ENCODE data around the gene HIP1R.
"Not testable (repeated sequence)": the region's sequence is repeated elsewhere in the genome, so short reads cannot be mapped to it uniquely, and the experiment has no call there.

The HIP1R gene, protein sequence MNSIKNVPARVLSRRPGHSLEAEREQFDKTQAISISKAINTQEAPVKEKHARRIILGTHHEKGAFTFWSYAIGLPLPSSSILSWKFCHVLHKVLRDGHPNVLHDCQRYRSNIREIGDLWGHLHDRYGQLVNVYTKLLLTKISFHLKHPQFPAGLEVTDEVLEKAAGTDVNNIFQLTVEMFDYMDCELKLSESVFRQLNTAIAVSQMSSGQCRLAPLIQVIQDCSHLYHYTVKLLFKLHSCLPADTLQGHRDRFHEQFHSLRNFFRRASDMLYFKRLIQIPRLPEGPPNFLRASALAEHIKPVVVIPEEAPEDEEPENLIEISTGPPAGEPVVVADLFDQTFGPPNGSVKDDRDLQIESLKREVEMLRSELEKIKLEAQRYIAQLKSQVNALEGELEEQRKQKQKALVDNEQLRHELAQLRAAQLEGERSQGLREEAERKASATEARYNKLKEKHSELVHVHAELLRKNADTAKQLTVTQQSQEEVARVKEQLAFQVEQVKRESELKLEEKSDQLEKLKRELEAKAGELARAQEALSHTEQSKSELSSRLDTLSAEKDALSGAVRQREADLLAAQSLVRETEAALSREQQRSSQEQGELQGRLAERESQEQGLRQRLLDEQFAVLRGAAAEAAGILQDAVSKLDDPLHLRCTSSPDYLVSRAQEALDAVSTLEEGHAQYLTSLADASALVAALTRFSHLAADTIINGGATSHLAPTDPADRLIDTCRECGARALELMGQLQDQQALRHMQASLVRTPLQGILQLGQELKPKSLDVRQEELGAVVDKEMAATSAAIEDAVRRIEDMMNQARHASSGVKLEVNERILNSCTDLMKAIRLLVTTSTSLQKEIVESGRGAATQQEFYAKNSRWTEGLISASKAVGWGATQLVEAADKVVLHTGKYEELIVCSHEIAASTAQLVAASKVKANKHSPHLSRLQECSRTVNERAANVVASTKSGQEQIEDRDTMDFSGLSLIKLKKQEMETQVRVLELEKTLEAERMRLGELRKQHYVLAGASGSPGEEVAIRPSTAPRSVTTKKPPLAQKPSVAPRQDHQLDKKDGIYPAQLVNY

DNA sequence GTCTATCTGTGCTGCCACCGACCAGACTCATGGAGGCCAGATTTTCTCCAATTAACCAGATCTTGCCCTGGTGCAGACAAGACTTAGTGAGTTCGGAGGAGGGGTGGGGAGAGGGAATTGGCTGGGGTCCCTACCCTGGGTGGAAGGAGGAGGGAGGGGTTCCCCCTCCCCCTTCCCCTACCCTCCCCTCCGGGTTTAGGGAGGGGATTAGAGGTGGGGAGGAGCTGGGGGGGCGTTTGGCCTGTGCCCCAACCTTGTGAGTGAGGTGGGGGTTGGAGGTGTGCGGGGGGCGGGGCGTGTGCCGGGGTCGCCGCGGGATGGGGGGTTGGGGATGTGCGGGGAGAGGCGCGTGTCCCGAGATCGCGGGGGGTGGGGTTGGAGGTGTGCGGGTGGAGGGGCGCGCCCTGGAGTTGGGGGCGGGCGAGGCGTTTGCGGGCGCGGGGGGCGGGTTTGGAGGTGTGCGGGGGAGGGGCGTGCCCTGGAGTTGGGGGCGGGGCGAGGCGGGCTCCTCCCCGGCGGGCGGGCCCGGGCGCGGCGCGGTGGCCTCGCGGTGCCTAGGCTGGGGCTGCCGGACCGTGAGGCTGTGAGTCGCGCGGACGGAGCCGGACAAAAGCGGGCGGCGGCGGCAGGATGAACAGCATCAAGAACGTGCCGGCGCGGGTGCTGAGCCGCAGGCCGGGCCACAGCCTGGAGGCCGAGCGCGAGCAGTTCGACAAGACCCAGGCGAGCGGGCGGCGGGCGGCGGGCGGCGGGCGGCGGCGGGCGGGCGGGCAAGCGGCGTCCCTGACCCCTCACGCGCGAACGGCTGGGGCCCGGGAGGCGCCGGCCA, at the start of gene HIP1R:
TSS of gene HIP1R (plus strand) at position 537 of the 829 bp plus-strand sequence. CDS start at position 631, 94 bp downstream.
- DNase-seq (ENCODE audit: low spot score), result no peak

DNA sequence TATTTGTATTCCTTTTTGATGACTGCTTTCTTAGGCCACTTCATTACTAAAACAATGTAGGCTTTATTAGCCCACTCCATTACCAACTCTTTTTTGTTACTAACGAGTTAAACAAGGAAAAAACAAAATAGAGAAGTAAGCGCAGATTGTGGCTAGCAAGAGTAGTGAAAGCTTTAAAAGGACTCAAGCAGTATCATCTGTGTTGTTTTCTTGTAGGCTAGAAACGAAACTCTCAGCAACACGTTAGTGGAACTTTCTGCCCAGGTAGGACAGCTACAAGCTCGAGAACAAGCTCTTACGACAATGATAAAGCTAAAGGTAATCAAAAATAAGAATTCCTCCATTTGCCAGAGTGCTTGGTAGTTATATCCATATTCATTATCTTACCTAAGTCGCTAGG, 49.8 kb upstream of the HIP1R start:
- DNase-seq (ENCODE audit: low spot score), result no peak

DNA sequence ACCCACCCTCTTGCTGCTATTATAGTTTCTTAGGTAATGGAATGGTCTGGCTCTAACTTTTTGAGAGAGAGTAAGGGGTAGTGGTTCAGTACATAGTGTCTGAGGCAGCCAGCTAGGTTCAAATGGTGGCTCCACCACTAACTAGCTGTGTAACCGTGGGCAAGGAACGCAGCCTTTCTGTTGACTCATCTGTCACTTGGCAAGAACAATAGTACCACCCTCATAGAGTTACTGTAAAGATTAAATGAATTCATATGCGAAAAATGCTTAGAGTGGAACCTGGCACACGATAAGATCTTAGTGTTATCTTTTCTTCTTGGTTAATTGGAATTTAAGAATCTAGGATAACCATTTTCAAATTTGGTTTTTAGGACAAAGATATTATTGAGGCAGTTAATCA, 46.9 kb upstream of the HIP1R start:
- DNase-seq (ENCODE audit: low spot score), result no peak

DNA sequence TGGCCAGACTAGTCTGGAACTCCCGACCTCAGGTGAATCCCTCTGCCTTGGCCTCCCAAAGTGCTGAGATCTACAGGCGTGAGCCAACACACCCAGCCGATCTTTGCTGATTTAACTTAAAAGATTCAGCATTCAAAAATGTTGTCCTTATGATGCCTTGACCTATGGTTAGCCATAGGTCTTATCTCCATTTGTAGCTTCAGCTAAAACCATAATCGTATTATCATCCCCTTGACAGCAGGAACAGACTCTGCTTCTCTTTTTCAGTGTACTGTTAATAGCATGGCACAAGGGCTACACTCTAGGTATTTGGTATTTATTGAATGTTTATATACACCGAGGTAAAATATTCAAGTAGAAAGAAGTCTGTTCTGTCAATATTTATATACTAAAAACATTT, 45.6 kb upstream of the HIP1R start:
- no peak for DNase-seq (ENCODE audit: low spot score)

DNA sequence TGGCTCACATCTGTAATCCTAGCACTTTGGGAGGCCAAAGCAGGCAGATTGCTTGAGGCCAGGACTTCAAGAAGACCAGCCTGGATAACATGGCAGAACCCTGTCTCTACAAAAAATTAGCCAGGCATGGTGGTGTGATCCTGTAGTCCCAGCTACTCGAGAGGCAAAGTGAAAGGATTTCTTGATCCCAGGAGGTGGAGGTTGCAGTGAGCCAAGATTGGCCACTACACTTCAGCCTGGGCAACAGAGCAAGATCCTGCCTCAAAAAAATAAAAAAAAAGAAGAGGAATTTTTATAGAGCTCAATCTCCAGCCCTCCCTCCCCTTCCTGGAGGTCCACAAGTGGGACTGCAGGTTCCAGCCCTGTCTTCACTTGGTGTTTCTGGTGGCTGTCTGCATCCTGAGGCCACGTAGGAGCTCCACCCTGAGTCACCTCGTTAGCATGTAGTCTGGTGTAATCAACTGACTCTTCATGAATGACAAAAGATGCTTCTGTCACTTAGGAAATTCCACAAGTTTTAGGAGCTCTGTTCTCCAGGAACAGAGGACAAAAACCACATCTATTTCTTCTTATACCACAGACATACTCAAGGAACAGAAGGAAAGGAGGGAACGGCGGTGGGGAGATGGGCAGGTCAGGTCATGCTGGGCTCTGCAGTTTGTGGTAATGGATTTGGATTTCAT, 44.7 kb upstream of the HIP1R start:
- no peak for DNase-seq (ENCODE audit: low spot score)

DNA sequence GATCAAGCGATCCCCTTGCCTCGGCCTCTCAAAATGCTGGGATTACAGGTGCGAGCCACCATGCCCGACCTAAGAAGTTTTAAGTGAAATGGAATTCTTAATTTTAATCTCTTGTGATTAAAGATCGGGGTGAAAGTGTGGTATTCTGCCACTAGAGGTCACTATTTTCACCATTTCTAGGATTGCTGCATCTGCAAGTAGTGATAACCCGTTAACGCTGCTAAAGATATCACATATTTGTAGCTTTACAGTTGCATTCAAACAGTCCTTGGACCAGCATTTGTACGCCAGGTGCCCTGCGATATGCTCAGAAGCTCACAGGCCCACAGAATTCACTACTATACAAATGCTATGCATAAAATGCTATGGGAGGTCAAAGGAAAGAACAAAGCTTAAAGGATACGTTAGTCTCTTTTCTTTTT, 41.6 kb upstream of the HIP1R start:
- peak; percentile 48 for DNase-seq (ENCODE audit: low spot score)

DNA sequence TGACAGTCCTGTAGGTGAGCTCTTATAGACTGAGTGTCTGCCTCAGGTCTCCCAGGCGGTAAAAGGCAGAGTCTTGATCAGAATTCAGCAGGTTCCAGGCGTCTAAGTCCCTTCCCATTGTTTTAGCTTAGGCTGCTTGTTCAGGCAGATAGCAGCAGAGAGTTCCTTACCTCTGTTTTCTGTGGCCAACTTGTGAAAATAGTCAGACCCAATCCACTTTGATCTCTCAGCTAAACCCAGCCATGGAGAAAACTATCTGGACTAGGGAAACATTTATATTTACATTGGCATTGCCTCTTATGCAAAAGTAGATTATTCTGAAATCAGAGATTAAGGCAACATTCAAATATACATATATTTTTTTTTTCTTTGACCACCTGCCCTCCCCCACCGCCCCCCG, 39.5 kb upstream of the HIP1R start:
- no peak for DNase-seq (ENCODE audit: low spot score)

DNA sequence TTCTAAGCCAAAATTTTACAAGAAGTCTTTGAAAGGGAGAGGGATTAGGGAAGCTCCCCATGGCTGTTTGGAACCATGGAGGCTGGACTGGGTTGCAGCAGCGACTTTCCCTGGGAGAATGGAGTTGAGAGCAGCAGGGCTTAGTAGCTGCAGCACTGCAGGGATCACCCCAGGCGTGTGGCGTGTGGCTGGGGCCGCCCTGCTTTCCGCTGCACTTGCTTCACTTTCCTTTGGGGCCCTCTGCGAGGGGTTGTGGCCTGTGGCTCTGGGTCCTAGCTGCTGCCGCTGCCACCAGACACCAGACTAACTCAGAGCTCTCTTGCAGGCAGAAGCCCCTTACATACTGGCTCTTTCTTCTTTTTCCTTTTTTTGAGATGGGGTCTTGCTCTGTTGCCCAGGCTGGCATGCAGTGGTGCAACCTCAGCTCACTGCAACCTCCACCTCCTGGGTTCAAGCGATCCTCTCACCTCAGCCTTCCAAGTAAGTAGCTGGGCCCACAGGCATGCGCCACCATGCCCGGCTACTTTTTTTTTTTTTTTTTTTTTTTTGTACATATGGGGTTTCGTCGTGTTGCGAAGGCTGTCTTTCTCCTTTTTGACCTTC, 35.5 kb upstream of the HIP1R start:
- no peak for DNase-seq (ENCODE audit: low spot score)

DNA sequence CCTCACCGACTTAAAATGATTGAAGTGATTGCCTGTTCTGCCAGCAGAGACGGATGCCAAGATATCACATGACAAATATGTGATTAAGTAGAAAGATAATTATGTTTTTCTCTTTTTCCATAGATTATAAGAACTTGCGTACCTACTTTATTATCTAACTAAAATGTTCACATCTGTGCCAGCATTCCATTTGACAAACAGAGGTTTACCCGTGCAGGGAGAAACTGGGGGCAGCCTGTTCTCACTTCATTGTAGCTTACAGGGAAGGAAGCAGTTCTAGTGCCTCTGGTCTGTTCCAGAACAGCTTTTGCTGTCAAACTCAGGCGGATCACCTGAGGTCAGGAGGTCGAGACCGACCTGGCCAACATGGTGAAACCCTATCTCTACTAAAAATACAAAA, 31.3 kb upstream of the HIP1R start:
- no peak for DNase-seq (ENCODE audit: low spot score)

DNA sequence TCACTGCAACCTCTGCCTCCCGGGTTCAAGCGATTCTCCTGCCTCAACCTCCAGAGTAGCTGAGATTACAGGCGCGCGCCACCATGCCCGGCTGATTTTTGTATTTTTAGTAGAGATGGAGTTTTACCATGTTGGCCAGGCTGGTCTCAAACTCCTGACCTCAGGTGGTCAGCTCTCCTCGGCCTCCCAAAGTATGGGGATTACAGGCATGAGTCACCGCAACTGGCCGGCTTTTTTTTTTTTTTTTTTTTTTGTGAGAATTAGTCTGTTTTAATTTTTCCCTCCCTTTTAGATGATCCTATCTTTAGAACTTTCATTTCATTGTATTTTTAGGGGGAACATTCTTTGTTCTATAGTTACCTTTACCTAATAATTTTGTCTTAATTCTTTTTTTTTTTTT, 30.3 kb upstream of the HIP1R start:
- DNase-seq (ENCODE audit: low spot score), result not testable (repeated sequence)

DNA sequence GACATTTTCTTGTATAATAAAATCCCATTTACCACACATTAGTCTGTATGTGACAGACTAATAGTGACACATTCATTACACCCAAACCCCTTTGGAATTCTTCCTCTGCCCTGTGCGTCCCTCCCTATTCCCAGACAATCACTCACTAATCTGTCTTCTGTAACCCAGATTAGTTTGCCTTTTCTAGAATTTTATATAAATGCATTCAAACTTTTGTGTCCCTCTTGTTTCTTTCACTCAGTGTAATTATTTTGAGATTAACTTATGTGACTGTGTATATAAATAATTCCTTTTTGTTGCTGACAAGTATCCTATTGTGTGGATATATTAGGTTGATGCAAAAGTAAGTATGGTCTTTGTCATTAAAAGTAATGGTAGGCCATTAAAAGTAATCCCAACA, 27.6 kb upstream of the HIP1R start:
- DNase-seq (ENCODE audit: low spot score), result no peak

DNA sequence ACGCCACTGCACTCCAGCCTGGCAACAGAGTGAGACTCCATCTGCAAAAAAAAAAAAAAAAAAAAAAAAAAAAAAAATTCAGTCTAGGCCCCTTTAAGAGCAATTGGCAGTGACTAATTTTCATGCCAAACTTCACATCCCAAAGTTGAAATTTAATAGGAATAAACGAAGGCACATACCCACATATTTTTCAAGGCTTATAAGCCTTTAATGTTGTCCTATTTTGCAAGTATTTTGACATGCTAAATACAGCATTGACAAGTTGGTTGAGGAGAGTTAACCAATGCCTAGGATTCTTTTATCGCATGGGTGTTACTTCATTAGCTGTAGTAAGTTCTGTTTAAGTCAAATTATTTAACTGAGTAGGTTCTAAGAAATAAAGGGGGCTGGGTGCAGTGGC, 23.5 kb upstream of the HIP1R start:
- DNase-seq (ENCODE audit: low spot score), result no peak

DNA sequence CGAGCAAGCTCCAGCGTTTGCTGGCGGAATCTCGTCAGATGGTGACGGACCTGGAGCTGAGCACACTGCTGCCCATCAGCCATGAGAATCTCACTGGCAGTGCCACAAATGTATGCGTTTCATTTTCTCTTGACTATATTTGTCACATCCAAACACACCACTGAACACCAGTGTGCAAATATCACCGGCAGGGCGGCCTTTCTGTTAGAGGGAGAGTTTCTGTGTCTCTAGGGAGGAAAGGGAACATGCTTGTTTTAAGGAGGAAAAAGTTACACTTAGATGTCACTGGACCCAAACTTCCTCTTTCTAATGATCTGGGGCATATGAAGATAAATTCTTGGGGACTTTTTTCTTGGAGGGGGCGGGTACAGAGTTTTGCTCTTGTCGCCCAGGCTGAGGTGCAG, 21.9 kb upstream of the HIP1R start:
- no peak for DNase-seq (ENCODE audit: low spot score)

DNA sequence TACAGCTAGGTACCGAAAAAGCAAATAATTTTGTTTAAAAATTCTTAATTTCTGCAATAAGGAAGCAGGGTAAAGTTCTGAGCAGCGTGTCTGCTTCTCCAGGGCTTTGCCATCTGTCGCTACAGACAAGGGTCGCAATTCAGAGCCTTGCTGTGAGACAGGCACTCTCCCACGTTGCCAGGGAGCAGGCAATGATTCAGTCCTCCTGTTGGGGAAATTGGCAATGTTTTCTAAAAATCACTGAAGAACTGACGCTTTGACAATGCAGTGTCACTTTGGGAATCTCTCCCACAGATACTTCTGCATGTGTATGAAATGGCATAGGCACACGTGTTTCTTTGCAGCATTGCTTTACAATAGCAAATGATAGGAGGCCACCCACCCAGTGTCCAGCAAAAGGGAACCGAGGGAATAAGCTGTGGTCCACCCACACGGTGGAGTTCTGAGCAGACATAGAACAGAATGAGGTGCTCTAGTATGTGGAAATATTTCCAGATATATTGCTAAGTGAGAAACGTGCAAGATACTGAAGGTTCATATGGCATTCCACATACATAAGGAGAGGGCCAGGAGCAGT, 16.0 kb upstream of the HIP1R start:
- DNase-seq (ENCODE audit: low spot score), result no peak

DNA sequence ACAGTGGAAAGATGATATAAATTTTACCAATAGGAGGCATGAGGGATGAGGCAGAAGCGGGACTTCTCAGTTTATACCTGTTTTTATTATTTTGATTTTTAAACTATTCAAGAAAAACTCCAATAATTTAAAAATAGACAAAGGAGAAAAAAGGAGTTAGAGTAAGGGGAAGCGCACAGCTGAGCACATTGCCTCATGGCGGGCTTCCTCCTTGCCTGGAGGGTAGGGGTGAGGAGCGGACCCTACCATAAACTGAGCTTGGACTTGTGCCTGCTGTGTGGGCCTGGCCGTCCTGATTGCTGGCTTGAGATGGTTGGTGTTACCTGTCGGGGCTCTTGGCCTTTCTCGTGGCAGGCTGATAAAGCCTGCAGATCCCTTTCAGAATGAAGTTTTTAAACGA, 15.1 kb upstream of the HIP1R start:
- DNase-seq (ENCODE audit: low spot score), result no peak

DNA sequence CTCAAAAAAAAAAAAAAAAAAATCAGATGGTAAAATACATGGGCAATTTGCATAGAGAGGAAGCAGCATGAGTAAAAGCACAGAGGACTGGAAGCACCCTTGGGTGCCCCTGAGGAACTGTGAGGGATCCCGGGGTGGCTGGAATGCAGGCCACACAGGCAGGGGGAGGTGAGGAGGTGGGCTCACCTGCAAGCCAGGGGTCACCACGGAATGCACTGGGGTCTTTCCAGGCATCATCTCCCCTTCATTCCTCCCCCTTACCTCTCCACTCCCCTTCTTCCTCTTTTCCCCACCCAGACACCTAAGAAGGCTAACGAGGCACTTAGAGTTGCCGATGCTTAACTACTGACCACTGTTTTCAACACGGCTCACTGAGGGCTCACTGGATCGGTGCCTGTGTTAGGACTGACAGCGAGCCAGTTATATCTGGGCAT, 14.4 kb upstream of the HIP1R start:
- no peak for DNase-seq (ENCODE audit: low spot score)

DNA sequence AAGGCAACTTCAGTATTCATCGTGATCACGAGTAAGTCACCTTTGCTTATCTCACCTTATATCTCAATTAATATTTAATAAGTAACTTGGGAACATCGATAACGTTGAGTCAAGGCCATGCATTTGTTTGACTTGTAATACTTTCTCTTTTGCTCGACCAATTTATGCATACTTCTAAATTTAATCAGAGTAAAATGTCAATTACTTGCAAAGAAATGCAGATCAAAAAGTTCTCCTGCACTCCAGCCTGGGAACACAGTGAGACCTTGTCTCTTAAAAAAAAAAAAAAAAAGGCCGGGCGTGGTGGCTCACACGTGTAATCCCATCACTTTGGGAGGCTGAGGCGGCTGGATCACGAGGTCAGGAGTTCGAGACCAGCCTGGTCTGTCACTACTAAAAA, 11.8 kb upstream of the HIP1R start:
- DNase-seq (ENCODE audit: low spot score), result no peak

DNA sequence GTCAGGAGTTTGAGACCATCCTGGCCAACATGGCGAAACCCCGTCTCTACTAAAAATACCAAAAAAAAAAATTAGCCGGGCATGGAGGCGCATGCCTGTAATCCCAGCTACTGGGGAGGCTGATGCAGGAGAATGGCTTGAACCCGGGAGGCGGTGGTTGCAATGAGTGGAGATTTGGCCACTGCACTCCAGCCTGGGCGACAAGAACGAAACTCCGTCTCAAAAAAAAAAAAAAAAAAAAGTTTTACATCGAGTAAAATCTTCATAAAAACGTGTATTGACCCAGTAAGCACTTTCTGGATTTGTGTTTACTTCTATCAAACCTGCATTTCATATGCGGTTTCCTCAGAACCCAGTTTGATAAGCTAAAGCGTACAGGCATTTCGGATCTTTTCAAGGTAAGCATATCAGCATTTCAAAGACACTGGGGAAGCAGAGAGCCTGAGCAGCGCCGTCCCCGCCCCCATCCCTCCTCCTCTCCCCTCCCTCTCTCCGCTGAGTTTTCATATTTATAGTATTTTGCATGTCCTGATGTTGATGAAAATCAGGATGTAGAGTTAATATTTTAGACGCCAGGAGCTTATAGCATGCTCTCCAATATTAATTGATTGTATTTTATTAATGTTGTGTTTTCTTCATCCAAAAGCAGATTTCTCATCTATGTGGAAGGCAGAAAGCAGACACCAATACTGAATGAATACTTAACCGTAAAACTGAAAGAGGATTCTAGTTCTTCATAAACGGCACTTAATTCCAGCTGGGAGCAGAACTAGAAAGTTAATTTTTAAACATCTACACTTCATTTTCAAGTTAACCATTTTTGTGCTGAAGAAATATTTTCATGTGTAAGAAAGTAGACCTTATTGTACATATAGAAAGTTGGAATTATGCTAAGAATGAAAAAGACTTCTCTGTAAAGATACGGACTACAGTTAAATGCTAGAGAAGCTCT, 9.2 kb upstream of the HIP1R start:
- peak; percentile 44 for DNase-seq (ENCODE audit: low spot score)

DNA sequence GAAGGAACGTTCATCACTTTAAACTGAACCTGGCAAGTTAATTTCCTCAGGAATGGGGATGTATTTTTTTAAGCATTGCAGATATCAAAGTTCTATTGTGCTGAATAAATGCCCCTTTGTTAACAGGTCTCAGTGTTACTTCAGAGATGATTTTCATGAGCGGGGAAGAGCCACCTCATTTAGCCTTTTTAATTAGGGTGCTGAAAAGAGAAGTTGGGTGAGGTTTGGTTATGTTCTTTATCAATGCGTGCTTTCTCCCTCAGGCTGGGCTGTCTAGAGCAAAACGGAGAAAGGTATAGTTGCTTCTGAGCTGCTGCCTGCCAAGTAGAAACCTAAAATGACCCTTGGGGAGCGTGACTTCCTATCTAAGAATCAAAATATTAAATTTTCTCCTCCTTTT, 8.0 kb upstream of the HIP1R start:
- DNase-seq (ENCODE audit: low spot score), result no peak
